OCI-LY7 (cell line): ENCODE measurements around the gene PSTPIP2. TPM values are rescaled to one million over a fixed set of nuclear protein-coding genes. Genes with fewer than 3 reads are reported as not detected.

Experiments
- BruUV-seq: library from RNA; stranded (reverse); fragments of 400-500 nt; replicated peaks from 2 replicates; lab custom pipeline; 2021; lab: Mats Ljungman, UMichigan
- CTCF ChIA-PET: fragments of 300-600 bp; sonication (Branson Sonifier 250); formaldehyde crosslinking; loops from one replicate; lab custom pipeline; 2022; ENCODE audit warnings: antibody characterized with exemption; ENCODE audit not compliant: unreplicated experiment; lab: Charles Lee
- POLR2A ChIA-PET: fragments of 300-600 bp; sonication (Branson Sonifier 250); formaldehyde crosslinking; loops from one replicate; lab custom pipeline; 2022; ENCODE audit warnings: antibody characterized with exemption; lab: Charles Lee
- DNase-seq: peaks from one replicate; pipeline ENCODE4 v3.0.0-alpha.2; 2015; ENCODE audit warnings: low spot score
- H2AFZ ChIP-seq: fragments of 200-600 bp; sonication (generic), shearing (Covaris generic); 2 replicates; pipeline ENCODE4 v1.6.1; 2014; ENCODE audit warnings: mild to moderate bottlenecking, antibody characterized with exemption, low read length, moderate library complexity
- H3K27ac ChIP-seq: fragments of 200-600 bp; sonication (generic); 2 replicates; pipeline ENCODE4 v1.5.1; 2014; ENCODE audit warnings: mixed run types, low read depth, mild to moderate bottlenecking, moderate library complexity, low read length, inconsistent platforms; ENCODE audit not compliant: poor library complexity, severe bottlenecking
- H3K36me3 ChIP-seq: fragments of 200-600 bp; sonication (generic); 2 replicates; pipeline ENCODE4 v1.6.1; 2014; ENCODE audit warnings: mild to moderate bottlenecking, antibody characterized with exemption, low read length, moderate library complexity, mixed read lengths; ENCODE audit not compliant: insufficient read depth
- H3K4me1 ChIP-seq: fragments of 200-600 bp; sonication (generic); 2 replicates; pipeline ENCODE4 v1.5.1; 2014; ENCODE audit warnings: mild to moderate bottlenecking, low read length; ENCODE audit not compliant: insufficient read depth, poor library complexity, severe bottlenecking
- H3K4me2 ChIP-seq: fragments of 200-600 bp; sonication (generic); 2 replicates; pipeline ENCODE4 v1.6.1; 2014; ENCODE audit warnings: mild to moderate bottlenecking, low read length
- H3K4me3 ChIP-seq: fragments of 200-600 bp; sonication (generic); 2 replicates; pipeline ENCODE4 v1.5.1; 2014; ENCODE audit warnings: mild to moderate bottlenecking, low read depth, low read length; ENCODE audit not compliant: poor library complexity, severe bottlenecking
- H3K79me2 ChIP-seq: fragments of 200-600 bp; sonication (generic); 2 replicates; pipeline ENCODE4 v1.6.1; 2016; ENCODE audit warnings: low read depth, mild to moderate bottlenecking, low read length, moderate library complexity, mixed read lengths; ENCODE audit not compliant: insufficient read depth
- H3K9me2 ChIP-seq: fragments of 200-600 bp; sonication (generic); 2 replicates; pipeline ENCODE4 v1.6.1; 2016; ENCODE audit warnings: mild to moderate bottlenecking, low read length, mixed read lengths; ENCODE audit not compliant: insufficient read depth
- H3K9me3 ChIP-seq: fragments of 200-600 bp; sonication (generic); 2 replicates; pipeline ENCODE4 v1.6.1; 2014; ENCODE audit warnings: mild to moderate bottlenecking, mixed run types, low read length, mixed read lengths
- H4K20me1 ChIP-seq: fragments of 200-600 bp; sonication (generic); 2 replicates; pipeline ENCODE4 v1.6.1; 2014; ENCODE audit warnings: mild to moderate bottlenecking, antibody characterized with exemption, low read length, moderate library complexity, mixed read lengths; ENCODE audit not compliant: insufficient read depth
- EZH2phosphoT487 ChIP-seq: fragments of 200-600 bp; sonication (generic); IDR thresholded peaks from 2 replicates; pipeline ENCODE4 v1.6.1; 2018; ENCODE audit warnings: low read depth, borderline replicate concordance, mild to moderate bottlenecking, mixed run types, antibody characterized with exemption, low read length, moderate library complexity, mixed read lengths
- intact Hi-C: fragments of 100-400 bp; cut with micrococcal nuclease; formaldehyde crosslinking; loops from one replicate; pipeline ENCODE4 v1.10.0; 2022; ENCODE audit not compliant: unreplicated experiment
- total RNA-seq, 2 experiments: library from RNA; depleted of rRNA in 1 of 2; stranded (reverse); fragments of >200 nt in 1 of 2; shearing (Covaris generic) in 1 of 2; gene quantifications; 2 replicates each; pipeline ENCODE4 v1.2.3, GENCODE V29; 2014 to 2022
- TF ChIP-seq, protein P1 (sequence below): fragments of 200-600 bp; sonication (generic); conservative IDR thresholded peaks from 2 replicates; pipeline ENCODE4 v1.5.1; 2014; ENCODE audit warnings: mild to moderate bottlenecking, antibody characterized with exemption, low read length, moderate library complexity, mixed read lengths

PSTPIP2 gene
- total RNA-seq, 2 experiments from 2014 or later = not detected

DNA sequence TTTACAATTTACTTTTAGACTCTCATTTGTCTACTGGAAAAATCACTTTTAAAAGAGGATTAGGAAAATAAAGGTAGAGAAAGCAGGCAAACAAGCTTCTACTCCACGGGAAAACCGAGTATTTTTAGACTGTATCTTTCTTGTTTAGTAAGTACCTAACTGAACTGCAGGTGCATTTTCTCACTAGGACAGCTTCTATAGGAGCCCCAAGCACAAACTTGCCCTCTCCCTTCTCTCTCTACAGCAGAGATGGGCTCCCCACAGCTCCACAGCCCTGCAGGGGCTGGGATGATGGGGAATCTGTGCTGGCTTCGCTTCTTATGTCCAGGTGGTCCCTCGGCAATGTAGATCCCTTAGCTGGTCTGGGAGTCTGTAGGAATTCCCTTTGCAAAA lies 16.2 kb downstream of the PSTPIP2 start:
- no peak for TF ChIP-seq EZH2phosphoT487
- TF ChIP-seq, protein P1, sequence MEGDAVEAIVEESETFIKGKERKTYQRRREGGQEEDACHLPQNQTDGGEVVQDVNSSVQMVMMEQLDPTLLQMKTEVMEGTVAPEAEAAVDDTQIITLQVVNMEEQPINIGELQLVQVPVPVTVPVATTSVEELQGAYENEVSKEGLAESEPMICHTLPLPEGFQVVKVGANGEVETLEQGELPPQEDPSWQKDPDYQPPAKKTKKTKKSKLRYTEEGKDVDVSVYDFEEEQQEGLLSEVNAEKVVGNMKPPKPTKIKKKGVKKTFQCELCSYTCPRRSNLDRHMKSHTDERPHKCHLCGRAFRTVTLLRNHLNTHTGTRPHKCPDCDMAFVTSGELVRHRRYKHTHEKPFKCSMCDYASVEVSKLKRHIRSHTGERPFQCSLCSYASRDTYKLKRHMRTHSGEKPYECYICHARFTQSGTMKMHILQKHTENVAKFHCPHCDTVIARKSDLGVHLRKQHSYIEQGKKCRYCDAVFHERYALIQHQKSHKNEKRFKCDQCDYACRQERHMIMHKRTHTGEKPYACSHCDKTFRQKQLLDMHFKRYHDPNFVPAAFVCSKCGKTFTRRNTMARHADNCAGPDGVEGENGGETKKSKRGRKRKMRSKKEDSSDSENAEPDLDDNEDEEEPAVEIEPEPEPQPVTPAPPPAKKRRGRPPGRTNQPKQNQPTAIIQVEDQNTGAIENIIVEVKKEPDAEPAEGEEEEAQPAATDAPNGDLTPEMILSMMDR = no peak
- no peak overlapping the region for H2AFZ ChIP-seq
- H3K4me3 ChIP-seq = no peak overlapping the region
- no peak for DNase-seq
- CTCF ChIA-PET = no interaction called here
- POLR2A ChIA-PET = no interaction called here
- no TSS peak for BruUV-seq
- no peaks in the 10 kb centered on the region for H3K9me3 ChIP-seq
- intact Hi-C loops = no loop called here
- H3K36me3 ChIP-seq = no peaks in the 10 kb centered on the region
- H4K20me1 ChIP-seq = no peaks in the 10 kb centered on the region
- no peaks in the 10 kb centered on the region for H3K79me2 ChIP-seq
- no peaks in the 10 kb centered on the region for H3K4me1 ChIP-seq
- no peaks in the 10 kb centered on the region for H3K9me2 ChIP-seq
- no peak overlapping the region for H3K4me2 ChIP-seq
- no peak overlapping the region for H3K27ac ChIP-seq

DNA sequence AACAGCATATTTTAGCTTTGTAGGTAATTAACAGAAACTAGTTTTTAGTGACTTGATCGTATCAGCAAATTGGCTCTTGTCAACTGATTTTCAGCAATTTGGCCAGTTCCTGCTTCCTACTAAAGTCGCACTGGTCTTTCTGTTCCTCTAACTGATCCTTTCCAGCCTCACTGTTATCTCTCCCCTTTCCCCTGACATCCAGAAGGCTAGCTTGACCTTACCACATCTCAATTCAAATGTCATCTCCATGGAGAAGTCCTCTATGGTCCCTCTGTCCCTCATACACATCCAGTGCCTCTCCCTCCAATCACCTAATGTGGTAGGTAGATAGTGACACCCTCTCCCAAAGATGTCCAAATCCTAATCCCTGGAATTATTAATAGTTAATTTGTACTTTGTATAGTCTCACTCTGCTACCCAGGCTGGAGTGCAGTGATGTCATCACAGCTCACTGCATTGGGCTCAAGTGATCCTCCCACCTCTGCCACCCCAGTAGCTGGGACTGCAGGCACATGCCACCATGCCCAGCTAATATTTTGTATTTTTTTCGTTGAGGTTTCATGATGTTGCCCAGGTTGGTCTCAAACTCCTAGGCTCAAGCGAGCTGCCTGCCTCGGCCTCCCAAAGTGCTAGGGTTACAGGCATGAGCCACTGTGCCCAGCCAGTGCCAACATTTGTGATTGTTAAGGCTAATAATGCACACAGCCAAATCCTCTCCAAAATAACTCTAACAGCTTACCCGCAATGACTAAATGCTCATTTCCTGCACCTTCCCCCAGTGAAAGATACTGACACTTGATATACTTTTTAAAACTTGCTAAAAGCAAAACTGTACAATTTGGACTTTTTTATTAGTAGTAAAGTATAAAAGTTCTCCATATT lies 16.9 kb downstream of the PSTPIP2 start:
- H3K9me3 ChIP-seq = no peaks in the 10 kb centered on the region
- no peak overlapping the region for H3K4me3 ChIP-seq
- no peak overlapping the region for H3K4me2 ChIP-seq
- no peak for DNase-seq
- H2AFZ ChIP-seq = no peak overlapping the region
- no peaks in the 10 kb centered on the region for H3K4me1 ChIP-seq
- ChIA-PET POLR2A (interaction anchor here (0.6 kb wide), 1 partner anchor 164 kb away, joined by 5 read pairs; no protein-coding TSS in a partner anchor), CTCF (no interaction called here)
- H3K9me2 ChIP-seq = no peaks in the 10 kb centered on the region
- no peaks in the 10 kb centered on the region for H3K36me3 ChIP-seq
- no peaks in the 10 kb centered on the region for H4K20me1 ChIP-seq
- TF ChIP-seq EZH2phosphoT487 = no peak
- TF ChIP-seq, protein P1 = no peak
- H3K27ac ChIP-seq = no peak overlapping the region
- intact Hi-C loops = no loop called here
- BruUV-seq = no TSS peak
- H3K79me2 ChIP-seq = no peaks in the 10 kb centered on the region
